Lower lobe of right lung (tissue), 2 donors: ENCODE data around the gene ISG20. TPM values are rescaled to one million over a fixed set of nuclear protein-coding genes. Genes with fewer than 3 reads are reported as not detected.

Experiments
- ATAC-seq, 2 donors: fragments of 200-7000 bp; cut with Tn5 transposase; one replicate each; pipeline ENCODE4 v1.9.1; 2020 to 2022; ENCODE audit warnings: mild to moderate bottlenecking in 2 of 2, moderate library complexity in 2 of 2
- DNase-seq: peaks from one replicate; pipeline ENCODE4 v3.0.0-alpha.2; 2020
- H3K27ac ChIP-seq: fragments of 200-600 bp; one replicate; pipeline ENCODE4 v1.8.0; 2022
- H3K27me3 ChIP-seq: fragments of 200-600 bp; one replicate; pipeline ENCODE4 v1.8.0; 2022; ENCODE audit warnings: low read depth
- H3K36me3 ChIP-seq: fragments of 200-600 bp; one replicate; pipeline ENCODE4 v1.8.0; 2022; ENCODE audit warnings: mild to moderate bottlenecking
- H3K4me1 ChIP-seq: fragments of 200-600 bp; one replicate; pipeline ENCODE4 v1.8.0; 2022
- H3K4me3 ChIP-seq: fragments of 200-600 bp; one replicate; pipeline ENCODE4 v1.8.0; 2022; ENCODE audit warnings: mild to moderate bottlenecking
- H3K9me3 ChIP-seq: fragments of 200-600 bp; one replicate; pipeline ENCODE4 v1.8.0; 2022
- intact Hi-C: fragments of 100-400 bp; cut with DNase I; formaldehyde crosslinking; loops from one replicate; pipeline ENCODE4 v1.11.0; 2022
- total RNA-seq: library from RNA; stranded (reverse); fragmentation: NEBNext Ultra II Directional; extraction: Animal tissue kit (Norgen Biotek cat#: 25700); gene quantifications from one replicate; pipeline ENCODE4 v1.2.1, GENCODE V29; 2021
- TF ChIP-seq, protein P1 (sequence below): fragments of 200-600 bp; IDR thresholded peaks from one replicate; pipeline ENCODE4 v1.8.0; 2022; ENCODE audit warnings: antibody characterized with exemption, mild to moderate bottlenecking
- donor health status: DM: no; HTN: yes; CAD: no; lungs with severe emphysema.

ISG20 gene
- total RNA-seq, 1 donor from 2014 or later, result 32.0 TPM

- H3K4me1 ChIP-seq, result no peaks in the 10 kb centered on the region
- intact Hi-C loops, result no loop called here
- TF ChIP-seq, protein P1, sequence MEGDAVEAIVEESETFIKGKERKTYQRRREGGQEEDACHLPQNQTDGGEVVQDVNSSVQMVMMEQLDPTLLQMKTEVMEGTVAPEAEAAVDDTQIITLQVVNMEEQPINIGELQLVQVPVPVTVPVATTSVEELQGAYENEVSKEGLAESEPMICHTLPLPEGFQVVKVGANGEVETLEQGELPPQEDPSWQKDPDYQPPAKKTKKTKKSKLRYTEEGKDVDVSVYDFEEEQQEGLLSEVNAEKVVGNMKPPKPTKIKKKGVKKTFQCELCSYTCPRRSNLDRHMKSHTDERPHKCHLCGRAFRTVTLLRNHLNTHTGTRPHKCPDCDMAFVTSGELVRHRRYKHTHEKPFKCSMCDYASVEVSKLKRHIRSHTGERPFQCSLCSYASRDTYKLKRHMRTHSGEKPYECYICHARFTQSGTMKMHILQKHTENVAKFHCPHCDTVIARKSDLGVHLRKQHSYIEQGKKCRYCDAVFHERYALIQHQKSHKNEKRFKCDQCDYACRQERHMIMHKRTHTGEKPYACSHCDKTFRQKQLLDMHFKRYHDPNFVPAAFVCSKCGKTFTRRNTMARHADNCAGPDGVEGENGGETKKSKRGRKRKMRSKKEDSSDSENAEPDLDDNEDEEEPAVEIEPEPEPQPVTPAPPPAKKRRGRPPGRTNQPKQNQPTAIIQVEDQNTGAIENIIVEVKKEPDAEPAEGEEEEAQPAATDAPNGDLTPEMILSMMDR, result no peak
- no peak overlapping the region for H3K4me3 ChIP-seq
- H3K27ac ChIP-seq, result no peak overlapping the region
- H3K27me3 ChIP-seq, result peaks cover 7% of the 10 kb centered on the region
- H3K9me3 ChIP-seq, result no peaks in the 10 kb centered on the region
- no peak for ATAC-seq
- no peaks in the 10 kb centered on the region for H3K36me3 ChIP-seq
- DNase-seq, result no peak
Observed at GRCh38 chr15:88695691-88696251, 57.0 kb downstream of the ISG20 start.

DNA sequence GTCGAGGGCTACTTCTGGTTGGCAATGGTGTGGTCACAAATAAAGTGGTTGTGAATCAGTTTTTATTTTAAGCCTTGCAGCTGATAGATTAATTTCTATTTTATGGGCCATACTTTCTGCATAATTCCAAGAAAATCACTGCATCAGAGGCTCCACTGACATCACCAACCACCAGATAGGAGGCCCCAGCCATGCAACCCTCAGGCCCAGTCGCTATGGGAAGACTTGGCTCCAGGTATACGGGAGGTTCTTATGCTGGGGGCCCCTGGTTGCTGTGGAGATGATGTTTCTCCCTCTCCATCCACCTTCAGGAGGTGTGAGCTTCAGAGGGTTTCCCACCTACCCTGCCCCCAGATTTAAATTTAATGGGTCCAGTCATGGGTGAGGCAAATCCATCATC lies 57.4 kb downstream of the ISG20 start:
- Histone ChIP-seq H3K4me1 (no peaks in the 10 kb centered on the region), H3K36me3 (no peaks in the 10 kb centered on the region), H3K4me3 (no peak overlapping the region), H3K27ac (no peak overlapping the region), H3K27me3 (peaks cover 7% of the 10 kb centered on the region), H3K9me3 (no peaks in the 10 kb centered on the region)
- DNase-seq (no peak), ATAC-seq (no peak)
- TF ChIP-seq, protein P1, result no peak
- intact Hi-C loops, result no loop called here

GRCh38 chr15:88697276-88697675 lies 58.5 kb downstream of the ISG20 start:
- DNase-seq, result no peak
- Histone ChIP-seq H3K4me3 (no peak overlapping the region), H3K9me3 (no peaks in the 10 kb centered on the region), H3K4me1 (no peaks in the 10 kb centered on the region), H3K27me3 (peaks cover 7% of the 10 kb centered on the region), H3K36me3 (no peaks in the 10 kb centered on the region), H3K27ac (no peak overlapping the region)
- TF ChIP-seq, protein P1, result no peak
- no peak for ATAC-seq
- intact Hi-C loops, result no loop called here

- Histone ChIP-seq H3K9me3 (no peaks in the 10 kb centered on the region), H3K27me3 (peaks cover 5% of the 10 kb centered on the region), H3K4me1 (no peaks in the 10 kb centered on the region), H3K27ac (no peak overlapping the region), H3K4me3 (no peak overlapping the region), H3K36me3 (no peaks in the 10 kb centered on the region)
- intact Hi-C loops, result no loop called here
- DNase-seq (no peak), ATAC-seq (no peak)
- TF ChIP-seq, protein P1, result no peak
Observed at GRCh38 chr15:88699861-88700260, 61.0 kb downstream of the ISG20 start.

- DNase-seq, result no peak
- peak in 1 of 2 donors; percentile 8 for ATAC-seq
- peaks cover 7% of the 10 kb centered on the region for H3K27me3 ChIP-seq
Observed at GRCh38 chr15:88700716-88701115, 61.9 kb downstream of the ISG20 start.

More at GRCh38 chr15:88700716-88701115, 61.9 kb downstream of the ISG20 start:
- Histone ChIP-seq H3K27ac (no peak overlapping the region), H3K4me1 (peaks cover 3% of the 10 kb centered on the region), H3K9me3 (no peaks in the 10 kb centered on the region), H3K4me3 (no peak overlapping the region), H3K36me3 (no peaks in the 10 kb centered on the region)
- intact Hi-C loops, result no loop called here
- TF ChIP-seq, protein P1, result no peak
